Panc1 (cell line): ENCODE results near the gene MGMT. TPM values are rescaled to one million over a fixed set of nuclear protein-coding genes. Genes with fewer than 3 reads are reported as not detected.

Experiments used
- ATAC-seq: fragments of 200-7000 bp; cut with Tn5 transposase; 2 replicates; pipeline ENCODE4 v1.9.1; 2020; ENCODE audit warnings: mild to moderate bottlenecking, moderate library complexity
- BruUV-seq: library from RNA; stranded (reverse); fragments of 400-500 nt; replicated peaks from 2 replicates; lab custom pipeline; 2021; lab: Mats Ljungman, UMichigan
- CTCF ChIA-PET: fragments of 300-600 bp; sonication (Branson Sonifier 250); formaldehyde crosslinking; loops from one replicate; lab custom pipeline; 2022; ENCODE audit warnings: antibody characterized with exemption; lab: Charles Lee
- POLR2A ChIA-PET: fragments of 300-600 bp; sonication (Branson Sonifier 250); formaldehyde crosslinking; loops from one replicate; lab custom pipeline; 2022; ENCODE audit warnings: antibody characterized with exemption; lab: Charles Lee
- DNase-seq: peaks from one replicate; pipeline ENCODE4 v3.0.0-alpha.2; 2010; ENCODE audit warnings: low read depth, low spot score
- H3K27ac ChIP-seq: 2 replicates; pipeline ENCODE4 v1.5.1; 2011; ENCODE audit warnings: mild to moderate bottlenecking, low read length, inconsistent platforms
- H3K27me3 ChIP-seq: fragments of 200-500 bp; sonication (Bioruptor generic); 2 replicates; pipeline ENCODE4 v1.6.0; 2014; ENCODE audit warnings: low read length, inconsistent platforms; ENCODE audit not compliant: control insufficient read depth, insufficient read depth
- H3K36me3 ChIP-seq: fragments of 200-500 bp; sonication (Bioruptor generic); 2 replicates; pipeline ENCODE4 v1.5.1; 2014; ENCODE audit warnings: inconsistent platforms, mild to moderate bottlenecking, low read length, moderate library complexity; ENCODE audit not compliant: control insufficient read depth, insufficient read depth
- H3K4me1 ChIP-seq: 2 replicates; pipeline ENCODE4 v1.5.1; 2011; ENCODE audit warnings: inconsistent platforms, mild to moderate bottlenecking, low read length, moderate library complexity; ENCODE audit not compliant: control insufficient read depth, insufficient read depth
- H3K4me3 ChIP-seq, 2 experiments: 2 replicates each; pipeline ENCODE4 v1.5.1; 2011 to 2012; ENCODE audit warnings: low read depth in 2 of 2, low read length in 2 of 2, mild to moderate bottlenecking in 2 of 2, inconsistent platforms in 1 of 2, moderate library complexity in 1 of 2
- H3K9me3 ChIP-seq: fragments of 200-500 bp; sonication (Bioruptor generic); 2 replicates; pipeline ENCODE4 v1.5.1; 2014; ENCODE audit warnings: low read depth, mild to moderate bottlenecking, inconsistent platforms, low read length, moderate library complexity; ENCODE audit not compliant: control insufficient read depth, insufficient read depth
- POLR2AphosphoS5 ChIP-seq: IDR thresholded peaks from 2 replicates; pipeline ENCODE4 v1.6.1; 2012; ENCODE audit warnings: mild to moderate bottlenecking, low read depth, low read length, moderate library complexity
- SIN3A ChIP-seq: IDR thresholded peaks from 2 replicates; pipeline ENCODE4 v1.6.1; 2012; ENCODE audit warnings: low read depth, mild to moderate bottlenecking, low read length, moderate library complexity, borderline replicate concordance; ENCODE audit not compliant: insufficient read depth
- TCF7L2 ChIP-seq: IDR thresholded peaks from 2 replicates; pipeline ENCODE4 v1.6.1; 2011; ENCODE audit warnings: mild to moderate bottlenecking, low read depth, low read length, inconsistent platforms
- in situ Hi-C: cut with HindIII; loops from 2 replicates; pipeline ENCODE4 v1.10.0; 2016; ENCODE audit warnings: low sequenced_read_pairs, low pct_unique_long_range_greater_than_20kb
- intact Hi-C: fragments of 100-400 bp; cut with micrococcal nuclease; formaldehyde crosslinking; loops from one replicate; pipeline ENCODE4 v1.10.0; 2022; ENCODE audit not compliant: unreplicated experiment
- total RNA-seq: library from RNA; stranded (reverse); gene quantifications from one replicate; pipeline ENCODE4 v1.2.1, GENCODE V29; 2021; ENCODE audit not compliant: unreplicated experiment
- TF ChIP-seq, protein P1 (sequence below), 2 experiments: IDR thresholded peaks; 2 replicates each; pipeline ENCODE4 v1.6.1; 2011 to 2012; ENCODE audit warnings: low read depth in 2 of 2, control low read depth in 1 of 2, low read length in 1 of 2, mild to moderate bottlenecking in 1 of 2, moderate library complexity in 1 of 2; ENCODE audit not compliant: insufficient read depth in 1 of 2
- TF ChIP-seq, protein P2 (sequence below): fragments of 450-650 bp; IDR thresholded peaks from 2 replicates; pipeline ENCODE4 v1.5.1; 2017; ENCODE audit warnings: mild to moderate bottlenecking

The MGMT gene
- total RNA-seq, 1 experiment from 2014 or later = 27.3 TPM

DNA sequence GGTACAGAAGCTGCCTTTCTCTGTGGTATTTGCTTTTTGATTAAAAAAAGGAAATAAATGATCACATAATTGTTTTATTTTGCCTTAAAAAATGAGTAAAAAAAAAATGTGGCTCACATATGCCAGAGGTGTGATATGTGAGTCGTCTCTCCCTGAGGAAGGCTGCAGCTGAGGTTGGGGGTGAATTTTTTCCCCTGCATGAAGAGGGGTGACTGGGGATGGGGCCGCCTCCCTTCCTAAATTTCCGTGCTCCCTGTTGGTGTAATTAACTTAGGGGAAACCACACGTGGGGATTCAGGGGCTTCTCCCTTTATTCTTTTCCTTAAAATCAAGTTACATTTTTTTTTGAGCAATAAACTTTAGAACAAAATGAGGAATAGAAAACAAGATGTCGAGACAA, 35.4 kb downstream of the MGMT start:
- POLR2A ChIA-PET = no interaction called here
- Histone ChIP-seq H3K36me3 (no peaks in the 10 kb centered on the region), H3K4me1 (no peaks in the 10 kb centered on the region), H3K4me3 (no peak overlapping the region), H3K27ac (no peak overlapping the region), H3K9me3 (0 out of 2 replicates have a peak, but pooled peaks cover 3% of the 10 kb centered on the region), H3K27me3 (no peaks in the 10 kb centered on the region)
- no peak for DNase-seq
- intact Hi-C loops = no loop called here
- ATAC-seq = no peak
- BruUV-seq = no TSS peak
- CTCF ChIA-PET = no interaction called here
- in situ Hi-C loops = no loop called here
- TF ChIP-seq SIN3A = no peak
- no peak for TF ChIP-seq TCF7L2
- no peak for TF ChIP-seq POLR2AphosphoS5
- TF ChIP-seq, protein P1, sequence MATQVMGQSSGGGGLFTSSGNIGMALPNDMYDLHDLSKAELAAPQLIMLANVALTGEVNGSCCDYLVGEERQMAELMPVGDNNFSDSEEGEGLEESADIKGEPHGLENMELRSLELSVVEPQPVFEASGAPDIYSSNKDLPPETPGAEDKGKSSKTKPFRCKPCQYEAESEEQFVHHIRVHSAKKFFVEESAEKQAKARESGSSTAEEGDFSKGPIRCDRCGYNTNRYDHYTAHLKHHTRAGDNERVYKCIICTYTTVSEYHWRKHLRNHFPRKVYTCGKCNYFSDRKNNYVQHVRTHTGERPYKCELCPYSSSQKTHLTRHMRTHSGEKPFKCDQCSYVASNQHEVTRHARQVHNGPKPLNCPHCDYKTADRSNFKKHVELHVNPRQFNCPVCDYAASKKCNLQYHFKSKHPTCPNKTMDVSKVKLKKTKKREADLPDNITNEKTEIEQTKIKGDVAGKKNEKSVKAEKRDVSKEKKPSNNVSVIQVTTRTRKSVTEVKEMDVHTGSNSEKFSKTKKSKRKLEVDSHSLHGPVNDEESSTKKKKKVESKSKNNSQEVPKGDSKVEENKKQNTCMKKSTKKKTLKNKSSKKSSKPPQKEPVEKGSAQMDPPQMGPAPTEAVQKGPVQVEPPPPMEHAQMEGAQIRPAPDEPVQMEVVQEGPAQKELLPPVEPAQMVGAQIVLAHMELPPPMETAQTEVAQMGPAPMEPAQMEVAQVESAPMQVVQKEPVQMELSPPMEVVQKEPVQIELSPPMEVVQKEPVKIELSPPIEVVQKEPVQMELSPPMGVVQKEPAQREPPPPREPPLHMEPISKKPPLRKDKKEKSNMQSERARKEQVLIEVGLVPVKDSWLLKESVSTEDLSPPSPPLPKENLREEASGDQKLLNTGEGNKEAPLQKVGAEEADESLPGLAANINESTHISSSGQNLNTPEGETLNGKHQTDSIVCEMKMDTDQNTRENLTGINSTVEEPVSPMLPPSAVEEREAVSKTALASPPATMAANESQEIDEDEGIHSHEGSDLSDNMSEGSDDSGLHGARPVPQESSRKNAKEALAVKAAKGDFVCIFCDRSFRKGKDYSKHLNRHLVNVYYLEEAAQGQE (IDR thresholded peaks at IDR 0.05; ENCODE audit: insufficient read depth in 1 of 2, low read depth in 2 of 2, low read length in 1 of 2) = no peak
- TF ChIP-seq, protein P2, sequence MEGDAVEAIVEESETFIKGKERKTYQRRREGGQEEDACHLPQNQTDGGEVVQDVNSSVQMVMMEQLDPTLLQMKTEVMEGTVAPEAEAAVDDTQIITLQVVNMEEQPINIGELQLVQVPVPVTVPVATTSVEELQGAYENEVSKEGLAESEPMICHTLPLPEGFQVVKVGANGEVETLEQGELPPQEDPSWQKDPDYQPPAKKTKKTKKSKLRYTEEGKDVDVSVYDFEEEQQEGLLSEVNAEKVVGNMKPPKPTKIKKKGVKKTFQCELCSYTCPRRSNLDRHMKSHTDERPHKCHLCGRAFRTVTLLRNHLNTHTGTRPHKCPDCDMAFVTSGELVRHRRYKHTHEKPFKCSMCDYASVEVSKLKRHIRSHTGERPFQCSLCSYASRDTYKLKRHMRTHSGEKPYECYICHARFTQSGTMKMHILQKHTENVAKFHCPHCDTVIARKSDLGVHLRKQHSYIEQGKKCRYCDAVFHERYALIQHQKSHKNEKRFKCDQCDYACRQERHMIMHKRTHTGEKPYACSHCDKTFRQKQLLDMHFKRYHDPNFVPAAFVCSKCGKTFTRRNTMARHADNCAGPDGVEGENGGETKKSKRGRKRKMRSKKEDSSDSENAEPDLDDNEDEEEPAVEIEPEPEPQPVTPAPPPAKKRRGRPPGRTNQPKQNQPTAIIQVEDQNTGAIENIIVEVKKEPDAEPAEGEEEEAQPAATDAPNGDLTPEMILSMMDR = no peak

DNA sequence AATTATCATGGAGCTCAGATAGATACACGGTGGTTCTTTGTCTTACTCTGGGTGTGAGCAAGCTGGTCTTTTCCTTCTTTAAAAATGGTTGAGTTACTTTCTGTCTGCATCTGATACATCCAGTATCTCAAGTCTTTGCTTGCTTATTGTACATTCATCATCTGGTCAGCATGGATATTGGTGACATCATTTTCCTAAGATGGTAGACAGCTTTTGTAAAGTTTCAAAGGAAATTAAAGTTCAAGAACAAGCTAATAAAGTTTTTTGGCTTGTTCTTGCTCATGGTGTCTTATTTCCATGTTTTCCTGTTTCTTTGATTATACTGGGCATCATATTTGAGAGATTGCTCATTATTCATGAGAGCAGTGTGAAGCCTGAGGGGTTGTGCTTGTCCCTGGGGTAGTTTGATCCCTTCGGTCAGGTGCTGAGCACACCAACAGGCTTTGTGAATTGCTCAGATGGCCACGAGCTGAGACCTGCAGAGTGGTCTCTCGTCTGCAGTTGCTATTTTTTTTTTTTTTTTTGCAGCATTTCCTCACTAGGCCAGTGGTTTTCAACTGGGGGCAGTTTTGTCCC, 38.5 kb downstream of the MGMT start:
- Histone ChIP-seq H3K27me3 (no peaks in the 10 kb centered on the region), H3K4me1 (no peaks in the 10 kb centered on the region), H3K4me3 (no peak overlapping the region), H3K36me3 (no peaks in the 10 kb centered on the region), H3K27ac (no peak overlapping the region), H3K9me3 (no peaks in the 10 kb centered on the region)
- ChIA-PET CTCF (interaction anchor here (0.7 kb wide), 1 partner anchor 307 kb away, joined by 3 read pairs; no protein-coding TSS in a partner anchor), POLR2A (no interaction called here)
- in situ Hi-C loops = no loop called here
- ATAC-seq (no peak), DNase-seq (no peak)
- intact Hi-C loops = no loop called here
- TF ChIP-seq POLR2AphosphoS5 = no peak
- TF ChIP-seq, protein P2 = no peak
- no peak for TF ChIP-seq TCF7L2
- TF ChIP-seq SIN3A = no peak
- TF ChIP-seq, protein P1 (IDR thresholded peaks at IDR 0.05; ENCODE audit: insufficient read depth in 1 of 2, low read depth in 2 of 2, low read length in 1 of 2) = no peak
- BruUV-seq = no TSS peak
